Measurements from ENCODE around the gene SHISA5.
A peak's percentile ranks its signal among the peaks of the same experiment; 100 is the strongest.
"Not testable (repeated sequence)": the region's sequence is repeated elsewhere in the genome, so short reads cannot be mapped to it uniquely, and the experiment has no call there.

SHISA5 gene

DNA sequence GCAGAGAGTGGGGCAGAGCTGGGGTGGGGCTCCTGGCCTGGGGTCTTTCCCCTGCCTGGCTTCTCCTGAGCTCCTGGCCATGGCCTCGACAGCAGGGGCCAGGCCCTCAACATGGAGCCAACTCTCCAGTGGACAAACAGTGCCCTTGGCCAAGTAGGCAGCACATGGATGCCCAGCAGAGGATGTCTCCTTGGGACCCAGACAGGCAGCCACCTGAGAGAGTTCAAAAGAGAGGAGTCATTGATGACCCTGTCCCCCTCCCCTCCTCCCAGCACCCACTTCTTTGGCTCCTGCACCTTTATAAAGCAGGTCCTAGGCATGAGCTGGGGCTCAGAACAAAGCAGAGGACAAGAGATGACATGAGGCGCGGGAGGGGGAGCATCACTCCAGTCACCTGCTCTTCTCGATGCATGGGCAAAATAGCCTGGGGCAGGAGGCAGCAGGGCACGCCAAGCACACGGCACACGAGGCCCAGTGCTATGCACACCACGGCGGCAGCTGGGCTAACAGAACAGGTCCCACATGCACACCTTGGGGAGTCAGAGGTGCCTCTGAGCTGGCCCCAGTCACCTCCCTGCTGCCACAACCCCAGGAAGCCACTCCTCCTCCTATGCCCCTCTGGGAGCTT lies 27.4 kb downstream of the SHISA5 start:
- no peak for DNase-seq

DNA sequence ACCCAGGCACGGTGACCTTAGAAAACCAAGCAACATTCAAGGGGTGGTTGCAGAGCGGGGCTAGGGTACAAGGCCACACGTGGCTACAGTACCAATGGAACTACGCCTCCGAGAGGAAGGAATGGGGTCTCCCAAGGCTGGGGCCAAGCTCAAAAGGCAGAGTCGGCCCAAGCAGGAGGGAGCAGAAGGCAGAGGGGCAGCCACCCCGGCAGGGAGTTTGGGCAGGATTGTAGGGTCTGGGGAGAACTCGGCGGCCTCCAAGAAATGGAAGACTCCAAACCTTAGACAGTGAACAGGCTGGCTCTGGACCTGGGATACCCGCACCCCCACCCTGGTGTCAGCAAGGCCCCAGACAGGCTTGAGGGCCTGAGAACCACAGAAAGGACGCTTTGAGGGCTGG lies 28.8 kb downstream of the SHISA5 start:
- DNase-seq: no peak

DNA sequence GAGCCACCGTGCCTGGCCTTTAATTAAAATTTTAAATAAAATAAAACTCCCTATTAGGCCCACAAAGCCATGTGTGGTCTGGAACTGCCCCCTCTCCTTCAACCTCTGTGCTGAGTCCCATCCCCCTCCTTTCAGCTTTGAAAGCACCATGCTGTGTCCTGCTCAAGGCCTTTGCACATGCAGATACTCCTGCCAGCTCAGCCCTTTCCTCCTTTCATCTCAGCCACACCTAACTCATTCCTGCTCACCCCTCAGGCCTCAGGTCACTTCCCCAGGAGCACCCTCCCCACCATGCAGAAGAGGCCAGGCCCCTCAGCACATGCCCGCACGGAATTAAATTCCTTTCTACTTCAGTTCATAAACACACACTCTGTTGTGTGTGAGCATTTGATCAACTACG lies 29.4 kb downstream of the SHISA5 start:
- DNase-seq: no peak

DNA sequence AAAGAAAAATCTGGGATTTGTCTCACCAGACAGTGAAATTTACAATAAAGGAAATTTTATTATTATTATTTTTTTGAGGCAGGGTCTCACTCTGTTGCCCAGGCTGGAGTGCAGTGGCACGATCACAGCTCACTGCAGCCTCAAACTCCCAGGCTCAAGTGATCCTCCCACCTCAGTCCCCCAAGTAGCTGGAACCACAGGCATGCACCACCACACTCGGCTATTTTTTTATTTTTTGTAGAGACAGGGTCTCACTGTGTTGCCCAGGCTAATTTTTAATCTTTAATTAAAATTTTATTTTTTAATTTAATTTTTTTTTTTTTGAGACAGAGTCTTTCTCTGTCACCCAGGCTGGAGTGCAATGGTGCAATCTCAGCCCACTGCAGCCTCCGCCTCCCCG lies 29.9 kb downstream of the SHISA5 start:
- DNase-seq: not testable (repeated sequence)

DNA sequence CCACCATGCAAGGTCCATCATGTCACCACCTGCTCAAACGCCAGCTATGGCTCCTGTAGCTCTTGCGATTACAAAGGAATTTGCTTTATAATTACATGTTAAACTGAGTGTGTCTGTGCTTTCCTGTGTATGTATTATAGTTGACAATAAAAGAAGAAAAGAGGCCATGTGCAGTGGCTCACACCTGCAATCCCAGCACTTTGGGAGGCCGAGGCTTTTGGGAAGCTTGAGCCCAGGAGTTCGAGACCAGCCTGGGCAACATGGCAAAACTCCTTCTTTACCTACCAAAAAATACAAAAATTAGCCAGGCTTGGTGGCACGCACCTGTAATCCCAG lies 30.4 kb downstream of the SHISA5 start:
- DNase-seq: no peak

DNA sequence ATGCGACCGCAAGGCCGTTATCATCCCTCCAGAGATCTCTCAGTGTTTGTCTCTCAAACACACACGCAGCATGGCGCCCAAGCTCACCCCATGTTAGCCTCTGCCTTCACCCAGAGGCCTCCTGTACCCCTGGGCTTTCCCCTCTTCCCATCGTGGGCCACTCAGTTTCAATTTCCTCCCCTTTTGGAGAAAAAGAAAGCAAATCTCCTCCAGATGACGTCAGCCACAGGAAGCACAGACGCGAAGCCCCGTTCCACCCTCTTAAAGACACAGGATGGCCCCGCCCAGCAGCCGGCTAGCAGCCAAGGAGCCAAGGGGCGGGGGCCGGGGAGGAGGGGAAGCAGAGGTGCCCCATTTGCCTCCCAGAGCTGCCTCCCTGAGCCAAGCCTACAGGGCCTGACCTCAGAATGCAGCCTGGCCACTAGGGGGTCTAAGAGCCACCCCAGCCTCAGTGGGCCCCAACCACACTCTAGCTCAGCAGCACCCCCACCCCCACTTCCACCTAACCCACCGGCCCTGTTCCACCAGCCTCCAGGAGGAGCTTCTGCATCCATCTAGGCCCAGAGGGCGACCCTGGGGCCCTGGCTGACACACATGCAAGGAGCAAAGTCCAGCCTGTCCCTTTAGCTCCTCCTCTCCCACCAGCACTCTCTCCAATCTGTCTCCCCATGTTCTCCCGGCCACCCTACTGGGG lies 30.9 kb downstream of the SHISA5 start:
- DNase-seq: peak; percentile 99

GRCh38 chr3:48472673-48472922 lies 31.4 kb downstream of the SHISA5 start:
- no peak for DNase-seq

GRCh38 chr3:48470286-48470685 lies 33.7 kb downstream of the SHISA5 start:
- DNase-seq: peak; percentile 36

- DNase-seq: no peak
These were observed 34.7 kb downstream of the SHISA5 start for GRCh38 chr3:48469046-48469915.

DNA sequence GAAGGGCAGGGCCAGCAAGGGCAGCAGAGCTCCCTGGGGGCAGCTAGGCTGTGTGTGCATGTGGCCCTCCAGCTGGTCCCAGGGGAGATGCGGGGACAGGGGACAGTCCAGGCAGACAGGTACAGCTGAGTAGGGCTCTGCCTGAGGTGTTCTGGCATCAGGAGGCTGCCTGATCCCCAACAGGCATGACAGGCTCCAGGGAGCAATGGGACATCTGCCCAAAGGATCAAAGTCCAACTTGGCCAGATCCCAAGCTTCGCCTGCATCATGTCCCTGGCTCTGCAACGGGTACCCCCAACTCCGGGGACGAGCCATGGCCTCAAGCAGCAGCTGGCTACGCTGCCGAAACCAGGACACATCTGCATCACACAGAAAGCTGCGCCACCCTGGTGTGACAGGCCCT lies 35.6 kb downstream of the SHISA5 start:
- no peak for DNase-seq

DNA sequence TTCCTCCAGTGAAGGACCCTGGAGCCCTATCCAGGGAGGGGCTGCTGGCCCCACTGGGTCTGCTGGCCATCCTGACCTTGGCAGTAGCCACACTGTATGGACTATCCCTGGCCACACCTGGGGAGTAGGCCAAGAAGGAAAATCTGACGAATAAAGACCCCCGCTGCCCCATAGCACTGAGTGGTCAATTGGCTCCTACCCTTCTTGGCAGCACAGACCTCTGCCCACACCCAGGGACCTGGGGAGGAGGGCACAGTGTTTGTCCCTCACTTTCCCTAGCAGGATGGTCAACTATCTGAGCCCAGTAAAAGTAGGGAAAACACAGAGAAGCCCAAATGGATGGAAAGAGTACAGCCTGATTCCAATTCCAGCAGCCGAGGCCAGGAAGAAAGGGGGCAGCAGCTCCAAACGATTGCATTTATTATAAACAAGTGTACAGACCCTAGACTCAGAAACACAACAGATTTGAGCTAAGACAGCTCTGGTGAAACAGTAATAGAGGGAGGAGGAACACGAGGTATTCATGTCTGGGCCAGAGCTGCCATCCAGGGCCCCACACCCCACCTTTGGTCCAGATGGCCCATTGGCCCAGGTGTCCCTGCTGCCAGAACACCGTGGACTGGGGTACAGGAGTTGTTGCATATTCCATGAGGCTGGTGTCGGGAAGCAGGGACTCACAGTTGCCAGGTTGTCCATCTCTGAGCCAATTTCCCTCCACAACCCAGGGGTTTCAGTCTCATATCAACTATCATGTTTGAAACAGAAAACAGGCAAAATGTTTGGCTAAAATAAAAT lies 36.3 kb downstream of the SHISA5 start:
- no peak for DNase-seq

- DNase-seq: no peak
These were observed 36.9 kb downstream of the SHISA5 start for GRCh38 chr3:48467110-48467454.

DNA sequence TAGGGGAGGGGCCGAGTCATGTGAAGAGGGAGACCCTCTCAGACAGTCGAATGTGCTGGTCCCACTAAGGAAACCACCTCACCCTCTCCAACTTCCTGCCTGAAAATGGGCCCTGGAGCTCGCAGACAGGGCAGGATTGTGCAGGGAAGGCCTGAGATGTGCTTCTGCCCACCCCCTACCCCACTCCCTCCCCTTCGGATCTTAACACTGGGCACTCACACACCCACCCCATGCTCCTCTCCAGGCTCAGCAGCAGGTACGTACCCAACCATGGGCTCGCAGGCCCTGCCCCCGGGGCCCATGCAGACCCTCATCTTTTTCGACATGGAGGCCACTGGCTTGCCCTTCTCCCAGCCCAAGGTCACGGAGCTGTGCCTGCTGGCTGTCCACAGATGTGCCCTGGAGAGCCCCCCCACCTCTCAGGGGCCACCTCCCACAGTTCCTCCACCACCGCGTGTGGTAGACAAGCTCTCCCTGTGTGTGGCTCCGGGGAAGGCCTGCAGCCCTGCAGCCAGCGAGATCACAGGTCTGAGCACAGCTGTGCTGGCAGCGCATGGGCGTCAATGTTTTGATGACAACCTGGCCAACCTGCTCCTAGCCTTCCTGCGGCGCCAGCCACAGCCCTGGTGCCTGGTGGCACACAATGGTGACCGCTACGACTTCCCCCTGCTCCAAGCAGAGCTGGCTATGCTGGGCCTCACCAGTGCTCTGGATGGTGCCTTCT lies 37.4 kb downstream of the SHISA5 start:
- peak; percentile 50 for DNase-seq

- peak; percentile 95 for DNase-seq
These were observed 38.2 kb downstream of the SHISA5 start for GRCh38 chr3:48465531-48466378.

- no peak for DNase-seq
These were observed 38.8 kb downstream of the SHISA5 start for GRCh38 chr3:48465237-48465530.

DNA sequence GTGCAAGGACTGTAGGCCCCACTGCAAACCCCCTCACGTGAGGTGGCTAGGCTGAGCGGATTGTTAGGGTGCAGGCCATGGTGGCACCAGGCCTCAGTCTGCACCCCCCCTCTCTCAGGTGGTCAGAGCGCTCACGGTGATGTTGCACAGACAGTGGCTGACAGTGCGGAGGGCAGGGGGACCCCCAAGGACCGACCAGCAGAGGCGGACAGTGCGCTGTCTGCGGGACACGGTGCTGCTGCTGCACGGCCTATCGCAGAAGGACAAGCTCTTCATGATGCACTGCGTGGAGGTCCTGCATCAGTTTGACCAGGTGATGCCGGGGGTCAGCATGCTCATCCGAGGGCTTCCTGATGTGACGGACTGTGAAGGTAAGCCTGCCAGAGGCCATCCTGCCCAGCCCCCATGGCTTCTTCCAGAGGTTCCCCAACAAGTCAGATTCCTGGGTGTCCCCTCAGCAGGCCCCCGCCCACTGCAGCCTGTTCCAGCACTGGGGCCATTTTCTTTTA lies 39.2 kb downstream of the SHISA5 start:
- DNase-seq: no peak

DNA sequence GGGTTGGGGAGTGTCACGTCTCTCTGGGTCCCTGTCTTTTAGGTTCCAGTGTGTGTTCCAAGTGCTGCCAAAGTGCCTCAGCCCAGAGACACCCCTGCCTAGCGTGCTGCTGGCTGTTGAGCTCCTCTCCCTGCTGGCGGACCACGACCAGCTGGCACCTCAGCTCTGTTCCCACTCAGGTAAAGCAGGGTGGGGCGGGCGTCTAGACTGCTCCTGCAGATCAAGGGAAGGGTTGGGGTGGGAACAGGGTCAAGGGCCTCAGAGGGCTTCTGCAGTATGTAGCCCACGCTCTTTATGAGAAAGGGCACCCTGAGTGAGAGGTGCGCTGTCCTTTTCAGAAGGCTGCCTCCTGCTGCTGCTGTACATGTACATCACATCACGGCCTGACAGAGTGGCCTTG lies 40.3 kb downstream of the SHISA5 start:
- DNase-seq: no peak

GRCh38 chr3:48461767-48462166 lies 42.2 kb downstream of the SHISA5 start:
- DNase-seq: not testable (repeated sequence)

DNA sequence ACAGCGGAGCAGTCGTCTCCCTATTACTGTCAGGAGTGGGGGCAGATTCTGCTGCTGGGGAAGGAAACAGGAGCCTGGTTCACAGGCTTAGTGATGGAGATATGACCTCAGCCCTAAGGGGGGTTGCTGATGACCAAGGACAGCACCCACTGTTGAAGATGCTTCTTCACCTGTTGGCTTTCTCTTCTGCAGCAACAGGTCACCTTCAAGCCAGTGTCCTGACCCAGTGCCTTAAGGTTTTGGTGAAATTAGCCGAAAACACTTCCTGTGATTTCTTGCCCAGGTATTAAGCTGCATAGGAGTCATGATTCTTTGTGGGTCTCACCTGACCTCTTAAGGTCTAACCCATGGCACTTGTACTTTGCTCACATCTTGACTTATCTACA lies 43.5 kb downstream of the SHISA5 start:
- DNase-seq: no peak

DNA sequence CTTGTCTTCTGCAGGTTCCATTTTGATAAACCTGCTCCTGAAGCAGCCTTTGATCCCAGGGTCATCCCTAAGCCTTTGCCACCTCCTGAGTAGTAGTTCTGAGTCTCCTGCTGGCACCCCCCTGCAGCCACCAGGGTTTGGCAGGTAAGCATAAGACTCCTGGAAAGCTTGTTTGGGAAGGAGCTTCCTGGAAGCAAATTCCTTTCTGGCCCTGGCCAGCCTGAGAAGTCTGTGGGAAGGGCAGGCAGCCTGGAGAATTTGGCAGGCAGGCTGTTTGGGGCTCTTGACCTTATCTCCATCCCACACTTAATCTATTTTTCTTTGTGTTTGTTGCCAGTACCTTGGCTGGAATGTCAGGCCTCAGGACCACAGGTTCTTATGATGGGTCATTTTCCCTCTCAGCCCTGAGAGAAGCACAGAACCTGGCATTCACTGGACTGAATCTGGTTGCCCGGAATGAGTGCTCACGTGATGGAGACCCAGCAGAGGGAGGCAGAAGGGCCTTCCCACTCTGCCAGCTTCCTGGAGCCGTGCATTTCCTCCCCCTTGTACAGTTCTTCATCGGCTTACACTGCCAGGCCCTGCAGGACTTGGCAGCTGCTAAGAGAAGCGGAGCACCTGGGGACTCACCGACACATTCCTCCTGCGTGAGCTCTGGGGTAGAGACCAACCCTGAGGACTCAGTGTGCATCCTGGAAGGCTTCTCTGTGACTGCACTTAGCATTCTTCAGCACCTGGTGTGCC lies 44.0 kb downstream of the SHISA5 start:
- DNase-seq: no peak

GRCh38 chr3:48459331-48459730 lies 44.6 kb downstream of the SHISA5 start:
- DNase-seq: no peak
